Spleen (tissue), 7 donors: ENCODE data around the gene TACC2.

Experiments
- CTCF ChIP-seq, 11 experiments: fragments of 200-600 bp in 7 of 11; fragments of 450-650 bp in 4 of 11; sonication (generic) in 4 of 11; IDR thresholded peaks in 8 of 11; conservative IDR thresholded peaks in 3 of 11; 1 replicate in 7 of 11; 2 replicates in 4 of 11; pipeline versions ENCODE4 v1.4.0 to v1.8.0; 2016 to 2021; ENCODE audit warnings: antibody characterized with exemption in 11 of 11, inconsistent platforms in 4 of 11, mild to moderate bottlenecking in 1 of 11
- POLR2AphosphoS5 ChIP-seq, 3 donors: sonication (generic); formaldehyde crosslinking; IDR thresholded peaks; one replicate each; pipeline ENCODE4 v1.5.1; 2017; ENCODE audit warnings: antibody characterized with exemption in 3 of 3
- donor health status: DM: no; HTN: no; CAD: no; lungs with moderate emphysema.
- donor health status: DM: no; HTN: no; CAD: no.
- donor health status: DM: no; HTN: no; CAD: no.

- TF ChIP-seq CTCF (IDR thresholded peaks at IDR 0.05 in 8 of 11, conservative IDR thresholded peaks at IDR 0.05 in 3 of 11) (no peak), POLR2AphosphoS5 (IDR thresholded peaks at IDR 0.05) (no peak)
These were observed 144.1 kb downstream of the TACC2 start for GRCh38 chr10:122132882-122133565.
